ENCODE data around the gene UCHL1. TPM values are rescaled to one million over a fixed set of nuclear protein-coding genes. Genes with fewer than 3 reads are reported as not detected.

Gene UCHL1
- total RNA-seq, 4 donors from 2014 or later, result 7.0 to 61.1 (median 19.0) TPM

GRCh38 chr4:41219421-41219950 lies 37.2 kb upstream of the UCHL1 start:
- TF ChIP-seq POLR2A (IDR thresholded peaks at IDR 0.05) (no peak), CTCF (IDR thresholded peaks at IDR 0.05) (no peak)
- no peak for DNase-seq
- no peaks in the 10 kb centered on the region for H3K9me3 ChIP-seq
- H3K27me3 ChIP-seq, result no peaks in the 10 kb centered on the region
- no peak overlapping the region for H3K27ac ChIP-seq
- no peak overlapping the region for H3K4me3 ChIP-seq
- H3K36me3 ChIP-seq, result no peaks in the 10 kb centered on the region
- peaks cover 0 to 9% (median 2%) of the 10 kb centered on the region in 4 donors for H3K4me1 ChIP-seq

- Histone ChIP-seq H3K4me1 (no peaks in the 10 kb centered on the region), H3K9me3 (no peaks in the 10 kb centered on the region), H3K27ac (no peak overlapping the region), H3K4me3 (no peak overlapping the region), H3K36me3 (no peaks in the 10 kb centered on the region), H3K27me3 (no peaks in the 10 kb centered on the region)
- DNase-seq, result no peak
- TF ChIP-seq POLR2A (IDR thresholded peaks at IDR 0.05) (no peak), CTCF (IDR thresholded peaks at IDR 0.05) (no peak)
These were observed 34.7 kb upstream of the UCHL1 start for GRCh38 chr4:41221850-41222645.

- H3K27me3 ChIP-seq, result no peaks in the 10 kb centered on the region
- H3K36me3 ChIP-seq, result no peaks in the 10 kb centered on the region
- no peak for TF ChIP-seq POLR2A (IDR thresholded peaks at IDR 0.05)
- no peak for TF ChIP-seq CTCF (IDR thresholded peaks at IDR 0.05)
- DNase-seq, result no peak
- H3K4me3 ChIP-seq, result no peak overlapping the region
- H3K27ac ChIP-seq, result no peak overlapping the region
- H3K4me1 ChIP-seq, result no peaks in the 10 kb centered on the region
- no peaks in the 10 kb centered on the region for H3K9me3 ChIP-seq
These were observed 28.8 kb upstream of the UCHL1 start for GRCh38 chr4:41227902-41228301.

- no peak overlapping the region for H3K27ac ChIP-seq
- no peaks in the 10 kb centered on the region for H3K36me3 ChIP-seq
- TF ChIP-seq CTCF (IDR thresholded peaks at IDR 0.05) (peak in 1 of 6 experiments; percentile 4), POLR2A (IDR thresholded peaks at IDR 0.05) (no peak)
- no peaks in the 10 kb centered on the region for H3K9me3 ChIP-seq
- no peak for DNase-seq
- no peak overlapping the region for H3K4me3 ChIP-seq
- no peaks in the 10 kb centered on the region for H3K27me3 ChIP-seq
- no peaks in the 10 kb centered on the region for H3K4me1 ChIP-seq
These were observed 24.3 kb upstream of the UCHL1 start for GRCh38 chr4:41232406-41232805.

GRCh38 chr4:41232856-41233255 lies 23.9 kb upstream of the UCHL1 start:
- no peaks in the 10 kb centered on the region for H3K36me3 ChIP-seq
- no peaks in the 10 kb centered on the region for H3K4me1 ChIP-seq
- H3K4me3 ChIP-seq, result no peak overlapping the region
- H3K27me3 ChIP-seq, result no peaks in the 10 kb centered on the region
- no peak for DNase-seq
- TF ChIP-seq CTCF (IDR thresholded peaks at IDR 0.05) (no peak), POLR2A (IDR thresholded peaks at IDR 0.05) (no peak)
- no peaks in the 10 kb centered on the region for H3K9me3 ChIP-seq
- H3K27ac ChIP-seq, result no peak overlapping the region

All from Peyer's patch (tissue), 4 donors.